ENCODE results near the gene ADARB2. TPM values are rescaled to one million over a fixed set of nuclear protein-coding genes. Genes with fewer than 3 reads are reported as not detected.

Gene ADARB2
- total RNA-seq, 1 donor from 2014 or later: 38.7 TPM

DNA sequence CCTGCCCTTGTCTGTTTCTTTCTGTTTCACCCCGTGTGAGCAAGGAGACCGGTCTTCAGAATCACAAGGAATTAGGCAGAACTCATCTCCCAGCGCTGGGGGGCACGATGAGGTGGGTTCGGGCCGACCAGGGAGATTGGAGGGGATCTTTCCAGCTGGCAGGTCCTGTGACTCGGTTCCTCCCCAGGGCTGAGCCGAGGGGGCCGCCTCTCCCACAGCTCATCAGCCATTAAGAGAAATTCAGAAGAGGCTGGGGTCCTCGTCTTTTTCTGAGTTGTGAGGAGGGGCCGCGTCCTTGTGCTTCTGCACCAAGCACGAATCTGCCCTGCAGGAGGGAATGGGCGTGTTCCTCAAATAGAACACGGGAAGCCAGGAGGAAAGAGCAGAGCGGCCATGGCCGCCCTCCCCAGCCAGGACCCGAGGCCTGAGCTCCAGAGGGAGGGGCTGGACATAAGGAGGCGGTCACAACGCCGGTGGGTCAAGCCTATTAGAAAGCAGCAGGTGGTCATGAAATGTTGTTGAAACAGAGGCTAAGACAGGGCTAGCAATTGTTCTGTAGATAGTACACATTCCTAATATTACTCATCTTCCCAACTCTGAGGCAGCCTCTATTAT is 125.3 kb downstream of the ADARB2 start:
- Mint-ChIP-seq H3K4me1 (ENCODE audit: unreplicated experiment) (peaks cover 45% of the 10 kb centered on the region), H3K27ac (ENCODE audit: unreplicated experiment) (no peak overlapping the region), H3K36me3 (ENCODE audit: unreplicated experiment) (no peaks in the 10 kb centered on the region), H3K27me3 (ENCODE audit: unreplicated experiment) (peaks cover 8% of the 10 kb centered on the region), H3K9me3 (ENCODE audit: unreplicated experiment) (no peaks in the 10 kb centered on the region), H3K4me3 (ENCODE audit: unreplicated experiment) (no peak overlapping the region)
- TF ChIP-seq, protein P1, sequence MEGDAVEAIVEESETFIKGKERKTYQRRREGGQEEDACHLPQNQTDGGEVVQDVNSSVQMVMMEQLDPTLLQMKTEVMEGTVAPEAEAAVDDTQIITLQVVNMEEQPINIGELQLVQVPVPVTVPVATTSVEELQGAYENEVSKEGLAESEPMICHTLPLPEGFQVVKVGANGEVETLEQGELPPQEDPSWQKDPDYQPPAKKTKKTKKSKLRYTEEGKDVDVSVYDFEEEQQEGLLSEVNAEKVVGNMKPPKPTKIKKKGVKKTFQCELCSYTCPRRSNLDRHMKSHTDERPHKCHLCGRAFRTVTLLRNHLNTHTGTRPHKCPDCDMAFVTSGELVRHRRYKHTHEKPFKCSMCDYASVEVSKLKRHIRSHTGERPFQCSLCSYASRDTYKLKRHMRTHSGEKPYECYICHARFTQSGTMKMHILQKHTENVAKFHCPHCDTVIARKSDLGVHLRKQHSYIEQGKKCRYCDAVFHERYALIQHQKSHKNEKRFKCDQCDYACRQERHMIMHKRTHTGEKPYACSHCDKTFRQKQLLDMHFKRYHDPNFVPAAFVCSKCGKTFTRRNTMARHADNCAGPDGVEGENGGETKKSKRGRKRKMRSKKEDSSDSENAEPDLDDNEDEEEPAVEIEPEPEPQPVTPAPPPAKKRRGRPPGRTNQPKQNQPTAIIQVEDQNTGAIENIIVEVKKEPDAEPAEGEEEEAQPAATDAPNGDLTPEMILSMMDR (IDR thresholded peaks at IDR 0.05): no peak
- peak; percentile 80 for DNase-seq (ENCODE audit: extremely low spot score, unreplicated experiment)

DNA sequence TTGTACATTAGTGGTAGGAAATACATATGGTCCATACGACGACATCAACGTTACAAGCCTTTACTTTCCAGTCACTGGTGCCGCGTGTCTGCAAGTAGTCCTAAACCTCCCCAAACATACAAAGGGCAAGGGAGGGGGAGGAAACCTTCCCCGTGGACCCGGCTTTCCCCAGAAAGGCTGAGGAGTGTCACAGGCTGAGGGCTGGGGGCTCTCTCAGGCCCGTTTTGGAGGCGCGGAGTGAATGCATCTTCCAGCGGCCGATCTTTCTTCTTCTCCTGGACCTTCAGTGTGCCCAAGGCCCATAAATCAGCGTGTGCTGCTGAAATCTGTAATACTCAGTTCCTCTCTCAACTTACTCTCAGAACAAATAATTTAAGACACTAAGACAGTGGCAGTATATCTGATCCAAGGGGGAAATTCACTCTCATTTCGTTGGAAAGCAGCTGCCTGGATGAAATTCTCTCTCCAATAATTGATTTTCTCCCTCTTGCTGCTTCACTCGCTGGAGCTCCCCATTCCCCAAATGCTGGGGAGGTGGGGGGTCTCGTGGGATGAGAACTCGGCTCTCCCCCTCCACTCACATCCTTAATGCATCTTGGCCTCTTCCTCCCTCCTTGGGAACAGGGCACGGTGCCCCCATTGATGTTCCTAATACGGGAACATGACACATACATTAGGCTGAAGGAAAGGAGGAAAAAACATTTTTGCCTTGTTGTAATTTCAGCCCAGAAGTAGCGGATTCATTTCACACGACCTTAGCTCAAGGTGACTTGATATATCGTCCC is 126.1 kb downstream of the ADARB2 start:
- H3K27ac Mint-ChIP-seq (ENCODE audit: unreplicated experiment): no peak overlapping the region
- no peaks in the 10 kb centered on the region for H3K9me3 Mint-ChIP-seq (ENCODE audit: unreplicated experiment)
- no peaks in the 10 kb centered on the region for H3K36me3 Mint-ChIP-seq (ENCODE audit: unreplicated experiment)
- TF ChIP-seq, protein P1 (IDR thresholded peaks at IDR 0.05): no peak
- peak; percentile 78 for DNase-seq (ENCODE audit: extremely low spot score, unreplicated experiment)
- peaks cover 41% of the 10 kb centered on the region for H3K4me1 Mint-ChIP-seq (ENCODE audit: unreplicated experiment)
- peaks cover 8% of the 10 kb centered on the region for H3K27me3 Mint-ChIP-seq (ENCODE audit: unreplicated experiment)
- H3K4me3 Mint-ChIP-seq (ENCODE audit: unreplicated experiment): no peak overlapping the region

DNA sequence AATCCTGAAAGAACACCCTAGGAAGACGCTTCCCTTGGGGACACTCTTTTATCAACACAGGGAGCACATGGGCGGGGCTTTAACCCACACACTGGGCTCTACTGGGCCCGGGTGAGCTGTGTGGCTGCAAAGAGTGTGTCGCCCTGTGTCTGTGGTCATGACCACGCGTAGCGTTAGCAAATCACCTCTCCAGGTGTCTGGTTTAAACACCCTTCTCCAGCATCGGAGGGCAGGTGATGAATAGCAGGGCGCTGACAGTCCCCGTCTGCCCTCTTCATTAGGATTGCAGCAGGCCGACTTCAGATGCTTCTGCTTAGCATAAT is 127.7 kb downstream of the ADARB2 start:
- H3K27me3 Mint-ChIP-seq (ENCODE audit: unreplicated experiment): peaks cover 8% of the 10 kb centered on the region
- peak; percentile 44 for DNase-seq (ENCODE audit: extremely low spot score, unreplicated experiment)
- H3K27ac Mint-ChIP-seq (ENCODE audit: unreplicated experiment): no peak overlapping the region
- no peaks in the 10 kb centered on the region for H3K36me3 Mint-ChIP-seq (ENCODE audit: unreplicated experiment)
- TF ChIP-seq, protein P1 (IDR thresholded peaks at IDR 0.05): no peak
- no peaks in the 10 kb centered on the region for H3K9me3 Mint-ChIP-seq (ENCODE audit: unreplicated experiment)
- no peak overlapping the region for H3K4me3 Mint-ChIP-seq (ENCODE audit: unreplicated experiment)
- H3K4me1 Mint-ChIP-seq (ENCODE audit: unreplicated experiment): peaks cover 36% of the 10 kb centered on the region

DNA sequence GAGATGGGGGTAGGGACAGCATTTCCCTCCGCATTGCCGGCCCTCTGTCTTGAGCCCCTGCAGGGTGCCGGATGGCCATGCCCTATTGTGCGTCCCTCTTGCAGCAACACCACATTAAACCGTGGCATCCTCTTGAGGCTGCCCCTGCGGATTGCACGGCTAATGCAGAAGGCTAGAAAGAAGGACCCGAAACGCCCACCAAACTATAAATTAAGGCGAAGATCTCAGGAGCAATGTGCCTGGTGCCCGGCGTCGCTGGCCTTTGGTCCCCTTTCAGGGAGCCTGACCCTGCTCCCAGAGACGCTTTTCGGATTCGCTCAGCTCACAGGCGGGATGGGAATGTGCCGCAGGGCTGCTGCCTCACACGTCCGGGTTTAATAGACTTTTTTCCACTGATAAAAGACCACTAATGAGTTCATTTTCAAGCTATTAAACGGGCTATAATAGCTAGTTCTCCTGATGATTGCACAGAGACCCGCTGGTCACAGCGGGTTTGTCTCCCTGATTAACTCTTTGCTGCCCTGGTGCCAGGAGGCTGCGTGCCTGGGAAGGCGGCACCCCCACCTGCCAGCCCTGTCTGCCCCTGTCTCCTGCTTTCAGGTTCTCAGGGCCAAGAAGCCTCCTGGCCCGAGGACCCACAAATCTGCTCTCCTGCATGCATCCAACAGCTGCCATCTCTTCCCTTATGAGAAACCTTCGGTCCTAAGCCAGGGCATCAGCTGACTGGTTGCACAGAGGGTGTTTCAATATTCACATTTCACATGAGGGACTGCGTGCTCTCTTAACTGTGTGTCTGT is 128.3 kb downstream of the ADARB2 start:
- Mint-ChIP-seq H3K9me3 (ENCODE audit: unreplicated experiment) (no peaks in the 10 kb centered on the region), H3K27ac (ENCODE audit: unreplicated experiment) (peak overlapping the region; percentile 4), H3K4me1 (ENCODE audit: unreplicated experiment) (peaks cover 36% of the 10 kb centered on the region), H3K27me3 (ENCODE audit: unreplicated experiment) (peaks cover 8% of the 10 kb centered on the region), H3K4me3 (ENCODE audit: unreplicated experiment) (no peak overlapping the region), H3K36me3 (ENCODE audit: unreplicated experiment) (no peaks in the 10 kb centered on the region)
- DNase-seq (ENCODE audit: extremely low spot score, unreplicated experiment): peak; percentile 63
- TF ChIP-seq, protein P1 (IDR thresholded peaks at IDR 0.05): no peak

DNA sequence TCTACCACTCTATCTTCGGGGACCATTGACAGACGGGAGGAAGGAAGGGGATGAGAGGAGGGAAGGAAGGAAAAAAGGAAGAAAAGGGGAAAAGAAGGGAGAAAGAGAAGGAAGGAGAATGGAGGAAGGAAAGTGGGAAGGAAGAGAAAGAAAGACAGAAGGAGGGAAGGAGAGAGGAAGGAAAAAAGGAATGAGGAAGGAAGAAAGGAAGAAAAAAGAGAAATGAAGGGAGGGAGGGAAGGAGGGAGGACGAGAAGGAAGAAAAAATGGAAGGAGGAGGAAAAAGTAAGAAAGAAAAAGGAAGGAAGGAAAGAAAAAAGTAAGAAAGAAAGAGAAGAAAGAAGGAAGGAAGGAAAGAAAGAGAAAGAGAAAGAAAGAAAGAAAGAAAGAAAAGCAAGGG is 128.9 kb downstream of the ADARB2 start:
- no peaks in the 10 kb centered on the region for H3K36me3 Mint-ChIP-seq (ENCODE audit: unreplicated experiment)
- TF ChIP-seq, protein P1 (IDR thresholded peaks at IDR 0.05): no peak
- H3K27ac Mint-ChIP-seq (ENCODE audit: unreplicated experiment): peak overlapping the region; percentile 4
- no peak for DNase-seq (ENCODE audit: extremely low spot score, unreplicated experiment)
- no peak overlapping the region for H3K4me3 Mint-ChIP-seq (ENCODE audit: unreplicated experiment)
- H3K27me3 Mint-ChIP-seq (ENCODE audit: unreplicated experiment): peaks cover 8% of the 10 kb centered on the region
- no peaks in the 10 kb centered on the region for H3K9me3 Mint-ChIP-seq (ENCODE audit: unreplicated experiment)
- peaks cover 32% of the 10 kb centered on the region for H3K4me1 Mint-ChIP-seq (ENCODE audit: unreplicated experiment)
